HepG2 (cell line): ENCODE results near the gene SMIM44. TPM values are rescaled to one million over a fixed set of nuclear protein-coding genes. Genes with fewer than 3 reads are reported as not detected.
A peak's percentile ranks its signal among the peaks of the same experiment; 100 is the strongest.

Experiments
- ATAC-seq: fragments of 200-7000 bp; cut with Tn5 transposase; 3 replicates; pipeline ENCODE4 v1.9.1; 2020; ENCODE audit warnings: mild to moderate bottlenecking, moderate library complexity
- BruUV-seq: library from RNA; stranded (reverse); fragments of 400-500 nt; replicated peaks from 2 replicates; lab custom pipeline; 2021; lab: Mats Ljungman, UMichigan
- CTCF ChIA-PET: fragments of 300-600 bp; formaldehyde crosslinking; extraction: SDS; loops from one replicate; lab custom pipeline; 2021; ENCODE audit warnings: low total read pairs, inconsistent platforms, low intra/inter-chr PET ratio; lab: Yijun Ruan, JAX
- POLR2A ChIA-PET: fragments of 350-600 bp; sonication (Branson Sonifier 250); formaldehyde crosslinking; loops from one replicate; lab custom pipeline; 2020; ENCODE audit warnings: antibody characterized with exemption, inconsistent platforms; lab: Yijun Ruan, JAX
- DNase-seq: peaks from one replicate; pipeline ENCODE4 v3.0.0-alpha.2; 2015; ENCODE audit warnings: low spot score
- FAIRE-seq: peaks from 3 replicates; lab custom pipeline; 2011; peaks lifted over from hg19 to GRCh38; lab: Jason Lieb, UNC
- H2AFZ ChIP-seq: one replicate; pipeline ENCODE4 v1.6.1; 2011; ENCODE audit warnings: low read length, inconsistent platforms
- H3K27ac ChIP-seq: fragments of 300-600 bp; 3 replicates; pipeline ENCODE4 v1.8.0; 2011; ENCODE audit warnings: mixed run types, mild to moderate bottlenecking, mixed read lengths, low read length, inconsistent platforms; ENCODE audit not compliant: insufficient read depth; ENCODE audit errors: extremely low read length
- H3K27me3 ChIP-seq, 2 experiments: fragments of 200-600 bp in 1 of 2; 2 replicates in 1 of 2; 3 replicates in 1 of 2; pipeline versions ENCODE4 v1.6.0 to v1.8.0; 2011; ENCODE audit warnings: low read length in 2 of 2, mild to moderate bottlenecking in 2 of 2, moderate library complexity in 2 of 2, inconsistent platforms in 1 of 2; ENCODE audit not compliant: insufficient read depth in 2 of 2, control insufficient read depth in 1 of 2
- H3K36me3 ChIP-seq, 2 experiments: fragments of 200-600 bp in 1 of 2; replicated peaks in 1 of 2; 2 replicates in 1 of 2; 3 replicates in 1 of 2; pipeline versions ENCODE4 v1.5.1 to v1.8.0; 2011; ENCODE audit warnings: low read length in 2 of 2, inconsistent platforms in 1 of 2; ENCODE audit not compliant: insufficient read depth in 2 of 2, control insufficient read depth in 1 of 2
- H3K4me1 ChIP-seq: 2 replicates; pipeline ENCODE4 v1.5.1; 2012; ENCODE audit warnings: low read length, inconsistent platforms; ENCODE audit not compliant: insufficient read depth
- H3K4me2 ChIP-seq: 2 replicates; pipeline ENCODE4 v1.6.0; 2011; ENCODE audit warnings: low read depth, low read length, inconsistent platforms
- H3K4me3 ChIP-seq, 3 experiments: fragments of 200-600 bp in 1 of 3; sonication (generic), shearing (Covaris generic) in 1 of 3; replicated peaks in 1 of 3; 2 replicates each; pipeline ENCODE4 v1.5.1; 2011 to 2016; ENCODE audit warnings: low read length in 3 of 3, inconsistent platforms in 2 of 3, low read depth in 2 of 3, mild to moderate bottlenecking in 2 of 3, control low read depth in 1 of 3, mixed read lengths in 1 of 3; ENCODE audit not compliant: insufficient read depth in 1 of 3
- H3K79me2 ChIP-seq: one replicate; pipeline ENCODE4 v1.6.1; 2011; ENCODE audit warnings: low read length, inconsistent platforms; ENCODE audit not compliant: insufficient read depth
- H3K9ac ChIP-seq: 2 replicates; pipeline ENCODE4 v1.6.0; 2011; ENCODE audit warnings: mild to moderate bottlenecking, low read depth, low read length, inconsistent platforms; ENCODE audit not compliant: insufficient read depth
- H3K9me3 ChIP-seq: 2 replicates; pipeline ENCODE4 v1.5.1; 2012; ENCODE audit warnings: mild to moderate bottlenecking, low read length
- H4K20me1 ChIP-seq: 2 replicates; pipeline ENCODE4 v1.6.0; 2011; ENCODE audit warnings: inconsistent platforms, mild to moderate bottlenecking, low read length, moderate library complexity; ENCODE audit not compliant: insufficient read depth
- CTCF ChIP-seq: sonication (generic); formaldehyde crosslinking; IDR thresholded peaks from 2 replicates; pipeline ENCODE4 v1.5.0; 2020; ENCODE audit warnings: mild to moderate bottlenecking, missing genetic modification reagents, moderate library complexity
- MAFF ChIP-seq: IDR thresholded peaks from 2 replicates; pipeline ENCODE4 v1.6.1; 2011; ENCODE audit warnings: low read depth, low read length, improper control_type of control experiment
- XBP1 ChIP-seq: sonication (generic); formaldehyde crosslinking; IDR thresholded peaks from 2 replicates; pipeline ENCODE4 v1.5.0; 2020; ENCODE audit warnings: missing genetic modification reagents
- ZNF780A ChIP-seq: sonication (generic); formaldehyde crosslinking; IDR thresholded peaks from 2 replicates; pipeline ENCODE4 v1.8.0; 2022; ENCODE audit warnings: mild to moderate bottlenecking, missing genetic modification reagents, moderate library complexity
- WGBS: methylation state at CpG from one replicate; pipeline ENCODE4 v1.1.6; 2017; ENCODE audit warnings: low lambda C conversion rate; 5-methylcytosine and 5-hydroxymethylcytosine counted together
- in situ Hi-C: cut with HindIII; loops from 2 replicates; pipeline ENCODE4 v1.10.0; 2017; ENCODE audit warnings: low pct_unique_long_range_greater_than_20kb; ENCODE audit not compliant: extremely low pct_ligation_motif_present
- intact Hi-C: fragments of 100-400 bp; cut with micrococcal nuclease; formaldehyde crosslinking; loops from one replicate; pipeline ENCODE4 v1.10.0; 2022; ENCODE audit not compliant: unreplicated experiment
- polyA plus RNA-seq, 8 experiments: library from polyadenylated mRNA; depleted of rRNA in 3 of 8; stranded (reverse) in 7 of 8; unstranded in 1 of 8; fragments of >200 nt; fragmentation: Illumina TruSeq in 4 of 8; extraction: Trizol in 4 of 8; gene quantifications; 2 replicates each; pipeline versions ENCODE4 v1.2.1 to v1.2.3, GENCODE V29; 2011 to 2016; ENCODE audit warnings: low read depth in 4 of 8, missing spikeins in 1 of 8, mixed read lengths in 1 of 8; ENCODE audit not compliant: insufficient read depth in 1 of 8
- total RNA-seq, 5 experiments: library from RNA; depleted of rRNA; stranded (reverse); fragments of >200 nt; fragmentation: Illumina TruSeq; extraction: Trizol; gene quantifications; 2 replicates each; pipeline ENCODE4 v1.2.3, GENCODE V29; 2016; ENCODE audit warnings: low read depth in 1 of 5

SMIM44 gene
- total and polyA plus RNA-seq, 2 of the 13 experiments (the other 11 are each of a cell fraction or from before 2014, with no cell fraction given), result not detected

GRCh38 chr19:3470500-3471128 is 12.6 kb downstream of the SMIM44 start (continued):
- TF ChIP-seq XBP1 (CRISPR knock-in tag) (no peak), ZNF780A (CRISPR knock-in tag) (no peak)

GRCh38 chr19:3469638-3470499 is 13.4 kb downstream of the SMIM44 start:
- POLR2A ChIA-PET, result no interaction called here
- Histone ChIP-seq H3K9ac (no peak overlapping the region), H4K20me1 (no peaks in the 10 kb centered on the region), H3K27ac (no peak overlapping the region), H3K4me3 (no peak overlapping the region), H3K79me2 (no peaks in the 10 kb centered on the region), H3K4me1 (peaks cover 12% of the 10 kb centered on the region), H2AFZ (no peak overlapping the region), H3K36me3 (no peaks in the 10 kb centered on the region), H3K4me2 (no peak overlapping the region), H3K9me3 (no peaks in the 10 kb centered on the region), H3K27me3 (peaks cover 0 to 1% of the 10 kb centered on the region in 2 experiments; a peak in 1 of 5 replicates)
- CTCF ChIA-PET, result interaction anchor here (6.0 kb wide), 1 partner anchor 144 kb away, joined by 48 read pairs; no protein-coding TSS in a partner anchor
- no peak for TF ChIP-seq MAFF
- peak; percentile 45 for TF ChIP-seq CTCF (CRISPR knock-in tag)
- BruUV-seq, result no TSS peak
- intact Hi-C loops (loop anchor here (5.0 kb wide), 1 partner anchor 143 kb away; no protein-coding TSS in a partner anchor), in situ Hi-C loops (loop anchor here (5.0 kb wide), 1 partner anchor 148 kb away; no protein-coding TSS in a partner anchor)
- peak; percentile 14; the same call in 2 of the 3 replicates for ATAC-seq
- 54% methylated on average over 5 of the region's 14 CpGs for WGBS
- FAIRE-seq, result no peak
- no peak for DNase-seq
